NCI-H1436 (cell line): ENCODE measurements around the gene TASP1.
A peak's percentile ranks its signal among the peaks of the same experiment; 100 is the strongest.
"Not testable (repeated sequence)": the region's sequence is repeated elsewhere in the genome, so short reads cannot be mapped to it uniquely, and the experiment has no call there.

Source experiments
- DNase-seq: peaks from one replicate; lab custom pipeline; 2025; lab: John Stamatoyannopoulos, UW

Gene TASP1

DNA sequence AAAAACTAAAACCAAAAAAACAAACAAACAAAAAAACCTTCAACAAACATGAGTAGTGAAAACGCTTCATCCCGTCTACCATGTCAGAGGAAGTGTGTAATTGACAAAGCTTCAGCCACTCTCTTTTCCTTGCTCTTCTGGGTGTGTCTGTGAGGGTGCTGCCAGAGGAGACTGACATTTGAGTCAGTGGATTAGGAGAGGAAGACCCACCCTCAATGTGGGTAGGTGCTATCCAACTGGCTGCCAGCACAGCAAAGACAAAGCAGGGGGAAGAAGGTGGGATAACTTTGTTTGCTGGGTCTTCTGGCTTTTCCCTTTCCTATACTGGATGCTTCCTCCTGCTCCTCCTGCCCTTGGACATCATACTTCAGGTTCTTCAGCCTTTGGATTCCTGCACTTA lies 145.6 kb downstream of the TASP1 start:
- no peak for DNase-seq

DNA sequence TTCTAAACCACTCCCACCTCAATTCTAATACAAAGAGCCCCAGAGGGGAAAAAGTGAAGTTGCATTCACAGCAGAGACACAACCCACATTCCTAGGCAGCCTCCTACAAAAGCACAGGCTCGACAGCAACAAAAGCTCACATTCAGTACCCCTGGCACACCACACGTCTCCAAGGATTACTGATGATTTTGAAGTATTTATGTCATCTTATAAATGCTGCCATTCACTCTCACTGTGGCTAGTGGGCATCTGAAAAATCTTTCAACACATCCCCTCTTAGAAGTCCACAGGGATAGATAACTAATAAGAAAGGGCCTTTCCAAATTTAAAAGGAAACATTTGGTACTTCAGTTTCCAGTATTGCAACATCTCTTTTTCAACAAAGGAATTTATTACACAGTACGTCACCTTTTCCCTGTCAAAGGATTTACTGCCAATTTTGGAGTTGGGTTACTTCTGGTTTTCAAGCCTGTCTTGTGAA lies 146.7 kb downstream of the TASP1 start:
- no peak for DNase-seq

DNA sequence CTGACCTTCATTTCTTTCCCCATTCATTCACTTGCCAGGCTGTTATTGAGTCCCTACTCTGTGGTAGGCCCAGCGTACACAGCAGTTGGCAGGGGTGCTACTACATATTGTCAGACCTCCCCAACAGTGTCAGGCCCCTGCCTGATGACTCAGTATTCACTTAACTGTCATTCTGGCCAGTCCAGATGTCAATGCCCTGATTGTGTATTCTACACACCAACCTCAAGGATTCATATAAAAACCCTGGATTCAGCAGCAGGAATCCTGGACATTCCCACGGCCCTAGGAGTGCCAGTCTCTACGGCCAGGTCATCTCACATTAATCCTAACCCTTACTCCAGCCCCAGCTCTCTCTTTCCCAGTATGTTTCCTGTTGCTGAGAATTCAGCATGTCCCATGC lies 151.5 kb downstream of the TASP1 start:
- DNase-seq = no peak

DNA sequence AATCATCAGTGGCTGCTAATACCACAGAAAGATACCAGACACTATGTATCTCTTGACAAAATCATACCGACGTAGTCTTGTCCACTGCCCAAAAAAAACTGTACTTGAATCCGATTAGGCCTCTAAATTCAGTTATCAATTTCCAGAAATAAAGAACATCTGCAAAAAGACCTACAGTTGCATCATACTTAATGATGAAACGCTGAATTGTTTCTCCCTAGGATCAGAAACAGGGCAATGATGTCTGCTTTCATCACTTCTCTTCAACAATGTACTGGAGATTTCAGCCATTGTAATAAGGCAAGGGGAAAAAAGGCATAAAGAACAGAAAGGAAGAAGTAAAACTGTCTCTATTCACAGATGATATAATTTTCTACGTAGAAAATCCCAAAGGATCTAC lies 152.0 kb downstream of the TASP1 start:
- DNase-seq = no peak

GRCh38 chr20:13485576-13485975 lies 153.2 kb downstream of the TASP1 start:
- no peak for DNase-seq

DNA sequence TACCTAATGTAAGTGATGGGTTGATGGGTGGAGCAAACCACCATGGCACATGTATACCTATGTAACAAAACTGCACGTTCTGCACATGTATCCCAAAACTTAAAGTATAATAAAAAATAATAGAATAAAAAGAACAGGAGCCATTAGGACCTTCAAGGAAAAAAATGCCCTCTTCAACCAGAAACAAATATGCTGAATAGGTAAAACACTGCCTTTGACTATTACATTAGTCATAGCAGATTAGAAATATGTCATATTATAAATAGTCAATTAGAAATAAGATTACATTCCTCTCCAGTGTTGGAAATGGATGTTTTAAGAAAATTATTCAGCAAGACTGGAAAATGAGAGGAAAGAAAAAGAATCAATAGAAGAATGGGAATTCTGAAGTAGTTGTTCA lies 153.7 kb downstream of the TASP1 start:
- DNase-seq = not testable (repeated sequence)

GRCh38 chr20:13483472-13483871 lies 155.3 kb downstream of the TASP1 start:
- DNase-seq = not testable (repeated sequence)

DNA sequence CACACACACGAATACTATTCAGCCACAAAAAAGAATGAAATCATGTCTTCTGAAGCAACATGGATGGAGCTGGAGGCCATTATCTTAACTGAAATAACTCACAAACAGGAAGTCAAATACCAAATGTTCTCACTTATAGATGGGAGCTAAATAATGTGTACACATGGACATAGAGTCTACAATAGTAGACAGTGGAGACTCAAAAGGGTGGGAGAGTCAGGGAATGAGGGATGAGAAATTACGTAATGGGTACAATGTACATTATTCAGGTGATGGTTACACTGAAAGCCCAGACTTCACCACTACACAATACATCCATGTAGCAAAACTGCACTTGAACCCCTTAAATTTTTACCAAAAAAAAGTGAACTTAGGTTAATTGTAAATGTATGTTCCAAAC lies 160.4 kb downstream of the TASP1 start:
- no peak for DNase-seq

GRCh38 chr20:13474467-13474866 lies 164.3 kb downstream of the TASP1 start:
- DNase-seq = no peak

DNA sequence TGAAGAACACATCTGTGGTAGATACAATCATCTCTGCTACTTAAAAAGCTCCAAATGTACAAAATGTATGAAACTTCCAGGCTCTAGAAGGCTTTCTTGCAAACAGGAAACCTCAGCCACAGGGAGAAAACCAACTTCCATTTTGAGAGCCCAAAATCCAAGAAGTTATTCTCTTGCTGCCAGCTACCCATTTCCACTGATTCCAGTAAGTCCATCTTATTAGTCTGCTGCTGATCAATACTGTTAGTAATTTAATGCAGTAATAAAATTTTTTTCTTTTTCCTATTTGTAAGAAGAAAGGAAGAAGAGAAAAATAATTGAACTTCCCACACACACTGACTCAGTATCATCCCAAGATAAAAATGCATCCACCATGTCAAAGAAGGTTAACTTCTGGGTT lies 169.5 kb downstream of the TASP1 start:
- no peak for DNase-seq

GRCh38 chr20:13468166-13468565 lies 170.6 kb downstream of the TASP1 start:
- DNase-seq = no peak

DNA sequence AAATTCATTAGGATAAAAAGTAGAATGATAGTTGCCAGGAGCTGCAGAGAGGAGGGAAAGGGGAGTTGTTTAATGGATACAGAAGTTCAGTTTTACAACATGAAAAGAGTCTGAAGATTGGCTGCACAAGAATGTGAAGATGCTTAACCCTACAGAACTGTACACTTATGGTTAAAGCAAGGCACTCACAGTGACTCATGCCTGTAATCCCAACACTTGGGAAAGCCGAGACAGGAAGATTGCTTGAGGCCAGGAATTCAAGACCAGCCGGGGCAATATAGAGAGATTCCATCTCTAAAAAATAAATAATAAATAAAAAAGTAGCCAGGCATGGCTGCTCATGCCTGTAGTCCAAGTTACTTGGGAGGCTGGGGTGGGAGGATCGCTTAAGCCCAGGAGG lies 174.0 kb downstream of the TASP1 start:
- DNase-seq = no peak

GRCh38 chr20:13461849-13462458 lies 176.8 kb downstream of the TASP1 start:
- no peak for DNase-seq

- peak; percentile 11 for DNase-seq
These were observed 179.8 kb downstream of the TASP1 start for GRCh38 chr20:13458860-13459451.

DNA sequence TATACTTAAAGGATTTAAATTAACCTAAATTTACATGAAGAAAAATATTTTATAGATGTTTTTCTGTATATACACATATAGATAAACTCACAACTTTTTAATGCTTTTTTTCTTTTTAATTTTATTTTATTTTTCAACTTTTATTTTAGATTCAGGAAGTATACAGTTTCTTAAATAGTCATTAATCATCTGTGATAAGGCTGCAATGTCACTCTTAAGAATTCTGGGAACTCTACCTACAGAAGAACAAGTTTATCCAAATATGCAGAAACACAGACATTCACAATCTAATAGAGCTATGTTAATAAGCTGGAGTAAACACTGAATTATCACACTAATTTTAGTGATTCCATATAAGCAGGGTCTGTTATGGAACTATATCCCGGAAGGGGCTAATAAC lies 181.2 kb downstream of the TASP1 start:
- DNase-seq = no peak

GRCh38 chr20:13455713-13456112 lies 183.0 kb downstream of the TASP1 start:
- DNase-seq = no peak

DNA sequence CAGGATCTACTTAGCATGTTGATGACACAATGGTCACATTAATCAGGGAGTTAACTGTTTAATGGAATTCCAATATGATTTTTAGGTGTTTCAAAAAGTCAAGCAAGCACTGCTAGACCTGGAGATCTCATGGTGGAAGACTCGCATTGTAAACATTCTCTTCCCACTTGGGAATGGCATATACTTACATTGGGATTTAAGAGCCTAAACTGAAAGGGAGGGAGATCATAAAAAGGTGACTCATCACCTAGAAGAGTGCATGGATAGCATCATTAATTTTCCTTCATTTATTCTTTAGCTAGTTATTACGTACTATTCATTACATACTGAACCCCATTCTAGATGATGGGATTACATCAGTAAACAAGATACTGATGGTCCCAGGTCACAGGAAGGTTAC lies 185.4 kb downstream of the TASP1 start:
- no peak for DNase-seq

GRCh38 chr20:13452470-13453124 lies 186.1 kb downstream of the TASP1 start:
- no peak for DNase-seq

GRCh38 chr20:13449868-13450434 lies 188.8 kb downstream of the TASP1 start:
- DNase-seq = no peak

GRCh38 chr20:13447385-13448180 lies 191.1 kb downstream of the TASP1 start:
- DNase-seq = no peak

DNA sequence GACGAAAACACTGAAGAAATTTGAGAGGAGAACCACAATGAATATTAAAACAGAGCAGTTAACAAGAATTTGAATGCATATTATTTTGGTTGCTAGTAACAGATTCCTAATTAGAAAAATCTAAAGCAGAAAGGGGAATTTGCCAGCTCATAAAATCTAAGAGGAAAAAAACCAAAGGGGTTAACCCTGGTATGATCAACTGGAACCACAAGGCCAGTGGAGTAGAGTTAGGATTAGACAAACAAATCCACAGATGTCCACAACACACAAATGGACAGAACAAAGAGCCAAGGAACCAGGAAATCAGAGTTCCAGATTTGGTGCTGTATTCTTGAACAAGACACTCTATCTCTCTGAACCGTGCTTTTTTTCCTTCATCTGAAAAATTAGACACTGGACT lies 195.0 kb downstream of the TASP1 start:
- no peak for DNase-seq

- DNase-seq = no peak
These were observed 195.7 kb downstream of the TASP1 start for GRCh38 chr20:13442986-13443385.
